Tongue (tissue), 2 donors: ENCODE results near the gene TYMP. TPM values are rescaled to one million over a fixed set of nuclear protein-coding genes. Genes with fewer than 3 reads are reported as not detected.
"Not testable (repeated sequence)": the region's sequence is repeated elsewhere in the genome, so short reads cannot be mapped to it uniquely, and the experiment has no call there.

Experiments
- DNase-seq: peaks from one replicate; pipeline ENCODE4 v3.0.0-alpha.2; 2015
- total RNA-seq: library from RNA; depleted of rRNA; stranded (reverse); fragments of >200 nt; gene quantifications from one replicate; pipeline ENCODE4 v1.2.3, GENCODE V29; 2014

TYMP gene
- total RNA-seq, 1 donor from 2014 or later, result 11.0 TPM

DNA sequence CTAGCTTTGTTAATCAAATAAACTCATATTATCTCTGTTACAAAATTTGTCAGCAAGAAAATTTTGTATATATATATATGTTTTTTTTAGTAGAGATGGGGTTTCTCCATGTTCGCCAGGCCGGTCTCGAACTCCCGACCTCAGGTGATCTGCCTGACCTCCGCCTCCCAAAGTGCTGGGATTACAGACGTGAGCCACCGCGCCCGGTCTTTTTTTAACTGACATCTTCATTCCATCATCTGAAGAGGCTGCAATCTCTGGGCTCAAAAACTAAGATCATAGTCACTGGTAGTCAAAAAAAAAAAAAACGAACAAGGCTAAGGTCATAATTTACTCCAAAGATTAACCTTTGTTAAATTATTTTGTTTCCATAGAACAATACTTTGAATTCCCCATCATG, 10.6 kb upstream of the TYMP start:
- DNase-seq, result no peak

DNA sequence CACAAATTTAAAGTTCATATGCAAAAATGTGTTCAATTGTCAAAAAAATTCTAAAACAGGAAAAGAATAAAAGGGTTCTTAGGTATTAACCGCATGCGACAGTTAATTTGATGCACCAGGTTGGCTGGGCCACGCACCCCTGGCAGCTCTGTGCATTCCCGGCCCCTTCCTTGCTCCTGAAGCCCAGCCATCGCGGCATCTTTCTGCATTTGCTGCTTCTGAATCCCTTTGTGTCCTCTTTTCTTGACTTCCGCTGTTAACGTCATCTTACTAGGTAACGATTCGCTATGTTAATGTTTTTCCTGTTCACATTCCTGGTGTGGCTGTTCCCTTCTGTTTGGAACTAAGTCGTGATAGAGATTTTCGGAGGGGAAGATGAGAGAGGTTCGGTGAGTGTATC, 8.0 kb upstream of the TYMP start:
- no peak for DNase-seq

DNA sequence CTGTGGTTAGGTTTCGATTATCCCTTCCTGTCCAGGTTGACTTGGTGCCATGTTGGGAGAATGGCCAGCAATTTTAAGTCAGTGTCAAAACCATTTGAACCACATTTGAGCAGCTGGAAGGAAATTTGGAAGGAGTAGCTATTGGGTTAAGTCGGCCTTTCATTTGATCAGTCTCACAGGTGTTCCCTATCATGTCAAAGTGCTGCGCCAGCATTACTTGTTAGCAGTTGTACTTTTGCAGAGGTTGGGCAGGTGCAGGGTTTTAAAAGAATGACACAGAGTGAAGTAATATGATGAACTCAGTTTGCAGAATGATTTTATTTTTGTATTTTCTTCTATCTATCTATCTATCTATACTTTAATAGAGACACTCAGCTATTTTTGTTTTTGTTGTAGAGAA, 6.4 kb upstream of the TYMP start:
- no peak for DNase-seq

DNA sequence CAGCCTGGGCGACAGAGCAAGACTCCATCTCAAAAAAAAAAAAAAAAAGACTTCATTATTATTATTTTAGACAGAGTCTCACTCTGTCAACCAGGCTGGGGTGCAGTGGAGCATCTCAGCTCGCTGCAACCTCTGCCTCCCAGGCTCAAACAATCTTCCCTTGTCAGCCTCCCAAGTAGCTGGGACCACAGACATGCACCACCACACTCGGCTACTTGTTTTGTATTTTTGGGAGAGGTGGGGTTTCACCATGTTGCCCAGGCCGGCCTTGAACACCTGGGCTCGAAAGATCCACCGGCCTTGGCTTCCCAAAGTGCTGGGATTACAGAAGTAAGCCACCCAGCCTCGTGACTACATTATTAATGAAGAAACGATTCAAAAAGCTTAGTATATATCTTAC, 5.3 kb upstream of the TYMP start:
- no peak for DNase-seq

DNA sequence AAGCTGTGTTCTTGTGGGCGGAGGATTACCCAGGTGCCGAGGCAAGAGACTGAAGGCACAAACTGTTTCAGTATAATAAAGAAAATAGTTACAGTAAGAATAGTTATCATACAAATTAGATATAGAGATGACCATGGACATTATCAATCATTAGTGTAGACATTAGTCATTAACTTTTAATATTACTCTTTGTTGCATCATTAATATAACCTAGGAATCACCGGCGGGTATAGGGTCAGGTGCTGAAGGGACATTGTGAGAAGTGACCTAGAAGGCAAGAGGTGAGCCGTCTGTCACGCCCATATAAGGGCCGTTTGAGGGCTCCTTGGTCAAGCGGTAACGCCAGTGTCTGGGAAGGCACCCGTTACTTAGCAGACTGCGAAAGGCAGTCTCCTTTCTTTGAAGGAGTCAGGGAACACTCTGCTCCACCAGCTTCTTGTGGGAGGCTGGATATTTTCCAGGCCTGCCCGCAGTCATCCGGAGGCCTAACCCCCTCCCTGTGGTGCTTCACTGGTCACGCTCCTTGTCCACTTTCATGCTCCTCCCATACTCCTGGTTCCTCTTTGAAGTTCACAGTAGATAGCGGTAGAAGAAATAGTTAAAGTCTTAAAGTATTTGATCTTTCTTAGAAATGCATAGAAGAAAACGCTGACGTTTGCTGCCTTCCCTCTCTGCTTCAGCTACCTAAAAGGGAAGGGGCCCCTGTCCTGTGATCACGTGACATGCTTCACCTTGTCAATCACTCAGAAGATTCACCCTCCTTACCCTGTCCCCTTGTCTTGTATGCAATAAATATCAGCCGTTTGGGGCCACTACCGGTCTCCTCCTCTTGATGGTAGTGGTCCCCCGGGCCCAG, 4.3 kb upstream of the TYMP start:
- DNase-seq, result not testable (repeated sequence)

DNA sequence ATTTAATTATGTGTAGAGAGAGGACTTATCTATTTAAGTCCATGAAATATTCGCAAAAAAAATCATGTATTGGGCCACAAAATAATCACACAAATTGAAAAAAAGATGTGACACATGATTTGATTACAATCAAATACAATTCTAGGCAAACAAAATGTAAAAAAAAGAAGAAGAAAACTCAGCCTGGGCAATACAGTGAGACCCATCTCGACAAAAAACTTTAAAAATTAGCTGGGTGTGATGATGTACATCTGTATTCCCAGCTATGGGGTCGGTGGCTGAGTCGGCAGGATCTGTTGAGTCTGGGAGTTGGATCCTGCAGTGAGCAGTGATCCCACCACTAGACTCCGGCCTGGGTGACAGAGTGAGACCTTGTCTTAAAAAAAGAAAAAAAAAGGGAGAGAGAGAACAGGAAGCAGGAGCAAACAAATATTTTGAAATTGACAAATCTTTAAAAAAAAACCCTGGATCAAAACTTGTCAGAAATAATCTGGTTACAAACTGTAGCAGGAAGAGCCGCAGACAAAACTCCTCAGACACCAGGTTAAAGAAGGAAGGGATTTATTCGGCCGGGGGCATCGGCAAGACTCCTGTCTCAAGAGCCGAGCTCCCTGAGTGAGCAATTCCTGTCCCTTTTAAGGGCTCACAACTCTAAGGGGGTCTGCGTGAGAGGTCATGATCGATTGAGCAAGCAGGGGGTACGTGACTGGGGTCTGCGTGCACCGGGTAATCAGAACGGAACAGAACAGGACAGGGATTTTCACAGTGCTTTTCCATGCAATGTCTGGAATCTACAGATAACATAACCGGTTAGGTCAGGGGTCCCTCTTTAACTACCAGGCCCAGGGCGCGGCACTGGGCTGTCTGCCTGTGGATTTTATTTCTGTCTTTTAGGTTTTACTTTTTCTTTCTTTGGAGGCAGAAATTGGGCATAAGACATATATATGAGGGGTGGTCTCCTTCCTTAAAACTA, 3.3 kb upstream of the TYMP start:
- no peak for DNase-seq

DNA sequence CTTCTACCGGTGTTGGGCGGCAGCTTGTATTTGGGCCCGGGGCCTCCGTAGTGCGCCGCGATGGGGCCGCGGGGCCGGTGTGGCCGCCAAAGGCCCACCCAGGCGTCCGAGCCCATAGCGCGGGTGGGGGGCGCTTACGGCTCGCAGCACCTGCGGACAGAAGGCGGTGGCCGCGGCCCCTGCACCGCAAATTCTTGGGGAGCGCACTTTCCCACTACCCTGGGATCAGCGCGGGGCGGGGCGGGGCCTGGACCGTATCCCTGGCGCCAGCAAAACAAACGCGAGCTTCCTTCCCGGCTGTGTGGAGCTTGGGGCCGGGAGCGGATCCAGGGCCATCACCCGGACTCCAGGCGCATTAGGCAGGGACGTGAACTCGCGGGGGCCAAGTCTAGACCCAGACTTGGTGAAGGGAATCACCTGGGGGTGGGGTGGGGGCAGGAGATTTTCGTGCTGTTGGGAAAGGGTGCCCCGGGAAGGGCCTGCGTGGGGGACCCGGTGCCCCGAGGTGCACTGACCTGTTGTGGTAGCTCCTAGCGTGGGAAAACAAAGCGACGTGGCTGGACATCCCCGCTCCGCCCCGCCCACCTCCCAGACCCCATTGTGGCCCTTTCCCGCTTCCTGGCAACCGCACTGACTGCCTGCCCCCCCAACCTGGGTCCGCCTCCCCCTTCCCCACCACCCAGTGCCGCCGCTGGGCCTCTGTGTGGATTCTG, 2.3 kb upstream of the TYMP start:
- peak; percentile 78 for DNase-seq

DNA sequence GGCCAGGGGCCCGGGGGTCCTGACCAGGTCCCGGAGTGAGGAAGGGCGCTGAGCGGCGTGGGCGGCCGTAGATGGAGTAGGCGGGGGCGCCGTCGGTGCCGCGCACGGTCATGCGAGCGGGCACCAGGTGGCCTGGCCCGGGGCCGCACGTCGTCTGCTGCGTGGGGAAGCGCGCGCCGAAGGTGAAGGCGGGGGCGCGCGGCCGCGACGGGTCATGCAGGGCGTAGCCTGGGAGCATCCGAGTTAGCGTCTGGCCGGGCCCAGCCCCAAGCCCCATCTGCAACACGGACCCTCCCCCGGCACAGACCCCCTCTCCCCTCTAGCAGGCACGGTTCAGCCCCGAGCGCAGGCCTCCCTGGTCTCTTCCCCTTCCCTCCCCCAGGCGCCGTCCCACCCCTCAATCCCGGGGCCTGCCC, 1.7 kb upstream of the TYMP start:
- DNase-seq, result no peak

DNA sequence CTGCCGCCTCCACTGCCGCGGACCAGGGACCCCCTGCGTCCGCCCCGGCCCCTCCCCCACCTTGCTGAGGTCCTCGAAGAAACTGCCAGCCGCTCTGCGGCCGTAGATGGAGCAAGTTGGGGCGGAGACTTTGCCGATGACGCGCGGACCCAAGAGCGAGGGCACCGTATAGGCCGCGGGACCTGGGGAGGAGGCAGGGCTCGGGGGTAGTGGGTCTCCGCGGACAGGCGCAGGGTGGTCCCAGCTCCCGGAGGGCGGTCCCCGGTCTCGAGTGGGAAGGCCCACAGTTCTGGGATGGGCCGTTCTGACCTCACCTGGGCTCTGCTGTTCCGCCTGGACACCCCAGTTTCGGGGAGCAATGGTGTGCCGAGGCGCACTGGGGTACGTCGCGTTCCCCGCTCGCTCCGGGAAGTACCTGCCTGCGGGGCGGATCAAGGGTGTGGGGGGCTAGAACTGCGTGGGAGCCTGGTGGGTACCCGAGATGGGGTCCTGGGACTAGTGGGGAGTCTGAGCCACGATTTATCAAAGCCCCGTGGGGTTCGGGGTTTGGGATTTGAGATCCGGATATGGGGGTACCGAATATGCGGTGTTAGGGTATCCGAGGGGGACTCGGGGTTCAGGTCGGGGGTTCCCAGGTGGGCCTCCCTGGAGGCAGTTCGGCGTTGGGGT, 1.2 kb upstream of the TYMP start:
- DNase-seq, result peak; percentile 72

DNA sequence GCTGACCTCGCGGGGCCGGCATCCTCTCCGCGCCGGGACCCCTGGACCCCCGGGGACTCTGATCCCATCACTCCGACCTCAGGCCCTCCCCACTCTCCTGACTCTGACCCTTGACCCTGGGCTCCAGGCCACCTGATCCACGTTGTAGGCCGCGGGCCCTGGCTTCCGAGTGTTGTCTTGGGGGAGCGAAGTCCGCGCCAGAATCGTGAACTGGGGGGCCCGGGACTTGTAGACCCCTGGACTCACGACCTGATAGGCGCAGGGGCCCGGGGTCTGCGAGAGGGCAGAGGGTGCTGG, 716 bp upstream of the TYMP start:
- DNase-seq, result no peak

DNA sequence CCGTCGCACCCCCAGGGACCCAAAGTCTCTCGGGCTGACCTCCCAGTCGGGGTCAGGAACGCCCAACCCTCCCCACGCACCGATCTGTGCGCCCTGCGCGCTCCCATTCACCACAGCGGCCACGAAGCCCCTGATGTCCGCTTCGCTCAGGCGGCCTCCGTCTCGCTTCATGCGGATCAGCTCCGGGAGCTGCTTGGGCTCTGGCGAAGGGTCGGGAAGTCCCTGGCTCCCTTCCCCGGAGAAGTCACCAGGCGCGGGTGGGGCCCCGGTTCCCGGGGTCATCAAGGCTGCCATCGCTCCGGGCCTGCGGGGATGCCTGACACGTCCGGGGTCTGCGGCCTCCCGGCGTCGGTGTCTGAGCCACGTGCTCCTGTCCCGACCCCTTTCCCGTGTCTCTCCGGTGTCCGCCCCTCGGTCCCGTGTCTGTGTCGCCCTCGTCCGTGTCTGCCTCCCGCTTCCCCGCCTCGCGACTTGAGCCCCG, 356 bp downstream of the TYMP start:
- no peak for DNase-seq

DNA sequence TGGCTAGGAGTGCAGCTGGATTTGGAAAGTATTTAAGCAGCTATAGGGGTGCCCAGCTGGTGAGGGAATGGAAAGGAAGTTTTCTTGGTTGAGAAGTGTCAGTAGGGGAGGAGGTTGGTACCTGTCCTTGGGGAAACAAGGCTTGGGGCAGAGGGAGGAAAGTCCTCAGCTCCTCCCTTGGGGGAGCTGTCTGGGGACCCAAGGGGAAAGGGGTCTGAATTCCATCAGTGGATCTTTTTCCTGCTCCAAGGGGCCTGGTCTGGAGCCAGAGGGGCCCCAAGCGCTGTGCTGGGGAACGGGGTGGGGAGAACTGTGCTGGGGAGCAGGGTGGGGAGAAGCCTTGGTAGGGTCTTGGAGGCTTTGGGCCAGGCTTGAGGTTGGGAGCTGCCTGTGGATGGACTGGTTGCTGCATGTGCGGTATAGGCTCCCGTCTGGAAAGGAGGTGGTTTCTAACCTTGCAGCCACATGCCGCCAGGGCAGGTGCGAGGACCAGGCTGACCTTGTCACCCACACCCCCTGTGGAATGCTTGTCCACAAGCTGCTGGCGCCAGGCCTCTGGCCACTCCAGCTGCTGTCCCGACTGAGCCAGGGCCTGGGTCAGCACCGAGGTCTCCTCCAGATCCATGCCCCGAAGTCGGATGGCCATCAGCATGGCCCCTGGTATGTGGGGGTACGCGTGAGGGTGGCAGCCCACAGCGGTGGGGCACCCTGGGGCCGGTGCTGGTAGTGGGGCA, 963 bp downstream of the TYMP start:
- no peak for DNase-seq

DNA sequence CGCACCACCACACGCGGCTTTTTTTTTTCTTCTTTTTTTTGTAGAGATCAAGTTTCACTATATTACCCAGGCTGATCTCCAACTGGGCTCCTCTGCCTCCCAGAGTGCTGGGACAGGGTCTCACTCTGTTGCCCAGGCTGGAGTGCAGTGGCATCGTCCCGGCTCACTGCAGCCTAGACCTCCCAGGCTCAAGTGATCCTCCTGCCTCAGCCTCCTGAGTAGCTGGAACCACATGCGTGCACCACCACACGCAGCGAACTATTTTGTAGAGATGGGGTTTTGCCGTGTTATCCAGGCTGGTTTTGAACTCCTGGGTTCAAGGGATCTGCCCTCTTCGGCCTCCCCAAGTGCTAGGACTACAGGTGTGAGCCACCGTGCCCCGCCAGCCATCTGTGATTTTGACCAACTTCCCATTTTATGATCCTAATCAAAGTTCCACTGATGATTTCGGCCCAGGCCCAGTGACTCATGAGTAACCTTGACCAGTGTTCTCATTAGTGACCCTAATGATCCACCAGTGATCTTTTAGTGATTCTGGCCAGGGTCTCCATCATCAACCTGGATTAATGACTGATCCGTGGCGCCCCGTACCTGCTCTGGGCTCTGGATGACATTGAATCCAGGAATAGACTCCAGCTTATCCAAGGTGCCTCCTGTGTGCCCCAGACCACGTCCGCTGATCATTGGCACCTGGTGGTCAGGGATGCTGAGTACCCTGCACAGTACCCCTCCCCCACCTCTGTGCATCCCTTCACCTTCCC, 1.7 kb downstream of the TYMP start:
- DNase-seq, result no peak

DNA sequence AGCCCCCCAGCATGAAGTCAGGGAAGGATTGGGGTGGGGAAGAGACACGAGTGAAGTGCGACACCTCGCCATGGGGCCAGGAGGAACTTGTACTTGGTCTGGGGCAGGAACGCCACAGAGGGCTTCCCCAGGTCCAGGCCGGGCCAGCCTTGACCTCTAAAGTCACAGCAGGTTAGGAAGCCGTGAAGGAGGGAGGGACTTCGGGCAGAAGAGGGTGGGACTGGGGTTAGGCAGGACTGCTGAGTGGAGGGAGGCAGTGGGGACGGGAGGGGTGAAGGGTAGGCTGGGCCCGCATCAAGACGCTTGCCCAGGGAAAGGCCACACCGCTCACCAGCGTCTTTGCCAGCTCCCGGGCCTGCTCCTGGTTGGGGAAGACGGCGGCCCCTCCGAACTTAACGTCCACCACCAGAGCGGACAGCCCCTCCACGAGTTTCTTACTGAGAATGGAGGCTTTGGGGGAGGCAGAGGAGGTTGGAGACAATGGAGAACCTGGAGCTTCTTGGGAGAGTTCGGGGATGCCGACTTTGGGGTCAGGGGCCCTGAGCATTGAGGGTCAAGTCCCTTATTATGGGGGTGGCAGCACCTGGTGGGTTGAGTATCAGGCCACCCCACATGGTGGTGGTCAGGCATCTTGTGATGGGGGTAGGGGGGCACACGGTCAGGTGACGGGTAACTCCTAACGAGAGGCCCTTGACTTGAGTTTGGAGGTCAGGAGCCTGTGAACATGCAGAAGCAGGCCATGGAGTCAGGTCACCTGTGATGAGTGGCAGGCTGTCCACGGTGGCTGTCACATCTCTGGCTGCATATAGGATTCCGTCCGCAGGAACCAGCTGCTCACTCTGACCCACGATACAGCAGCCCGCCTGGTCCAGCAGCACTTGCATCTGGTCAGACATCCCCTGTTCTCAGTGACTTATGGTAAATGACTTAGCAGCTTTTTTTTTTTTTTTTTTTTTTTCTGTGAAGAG, 2.7 kb downstream of the TYMP start:
- no peak for DNase-seq

DNA sequence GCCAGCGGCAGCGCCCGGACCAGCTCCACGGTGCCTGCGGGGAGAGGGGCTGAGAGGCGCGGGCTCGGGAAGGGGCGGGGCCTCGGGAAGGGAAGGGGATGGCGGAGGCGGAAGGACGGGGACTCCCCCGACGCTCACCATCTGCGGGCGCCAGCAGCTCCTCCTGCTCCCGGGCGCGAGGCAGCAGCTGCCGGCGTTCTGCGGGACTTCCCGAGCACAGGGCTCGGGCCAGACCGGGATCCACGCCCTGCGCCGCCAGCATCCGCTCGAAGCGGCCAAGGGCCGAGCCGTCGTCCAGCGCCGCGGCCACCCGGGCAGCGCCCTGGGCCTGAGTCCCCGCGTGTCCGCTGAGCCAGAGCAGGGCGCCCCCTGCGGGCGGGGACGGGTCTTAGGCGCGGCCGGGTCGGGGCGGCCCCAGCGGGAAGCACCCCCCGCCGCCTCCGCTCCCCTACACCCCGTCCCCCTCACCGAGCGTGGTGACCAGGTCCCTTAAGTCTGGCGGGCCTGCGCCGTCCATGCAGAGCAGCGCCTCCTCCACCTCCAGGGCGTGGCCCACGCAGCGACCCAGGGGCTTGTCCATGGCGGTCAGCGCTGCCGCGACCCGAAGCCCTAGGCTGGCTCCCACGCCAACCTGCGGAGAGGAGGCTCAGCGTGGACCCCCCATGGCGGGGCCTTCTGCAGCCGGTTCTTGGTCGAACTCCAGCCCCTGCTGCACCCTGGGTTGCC, 3.5 kb downstream of the TYMP start:
- DNase-seq, result peak; percentile 90

DNA sequence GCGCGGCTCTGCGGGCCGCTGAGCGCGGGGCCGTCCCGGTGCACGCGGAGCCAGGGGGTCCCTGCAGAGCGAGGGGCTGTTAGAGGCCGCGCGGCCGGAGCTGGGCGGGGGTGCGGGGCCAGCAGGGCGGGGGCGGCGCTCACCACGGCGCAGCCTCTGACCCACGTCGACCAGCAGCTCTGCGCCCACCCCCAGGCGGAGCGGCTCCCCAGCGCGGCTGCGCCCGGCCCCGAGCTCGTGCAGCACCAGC, 4.0 kb downstream of the TYMP start:
- no peak for DNase-seq

DNA sequence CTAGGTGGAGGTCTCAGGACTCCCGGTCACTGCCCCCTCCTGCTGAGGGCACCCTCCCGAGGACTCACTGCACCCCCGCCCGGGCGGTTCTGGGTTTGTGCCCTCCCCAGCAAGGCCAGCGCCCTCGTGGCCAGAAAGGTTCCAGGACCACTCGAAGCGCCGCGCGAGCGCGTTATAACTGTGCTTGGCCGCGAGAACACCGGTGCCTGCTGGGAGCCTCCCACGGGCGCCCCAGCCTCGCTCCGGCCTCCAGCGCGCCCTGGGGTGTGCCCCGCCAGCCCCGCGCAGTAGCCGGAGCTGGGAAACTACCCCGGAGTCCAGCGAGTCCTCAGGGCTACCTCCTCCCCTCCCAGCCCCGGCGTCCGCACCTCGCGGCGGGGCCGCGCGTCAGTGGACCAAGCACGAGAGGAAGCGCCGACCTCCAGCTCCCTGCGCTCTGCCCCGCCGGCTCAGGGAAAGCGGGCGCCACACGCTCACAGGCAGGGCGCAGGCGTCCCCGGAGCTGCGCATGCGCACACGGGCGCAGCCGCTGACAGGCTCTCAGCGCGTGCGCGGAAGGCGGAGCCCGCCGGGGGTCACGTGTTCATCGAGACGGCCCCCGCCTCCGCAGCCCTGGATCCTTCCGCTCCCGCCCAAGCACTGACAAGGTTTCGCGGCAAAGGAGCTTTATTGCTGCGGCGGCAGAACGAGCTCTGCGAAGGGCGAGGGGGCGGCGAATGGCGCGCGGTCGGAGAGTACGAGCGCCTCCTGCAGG, 4.5 kb downstream of the TYMP start, which contains the start of gene SCO2:
Gene SCO2 (minus strand): TSS at position 495 of the 754 bp plus-strand sequence. CDS start 1,187 bp downstream, outside the sequence.
- peak; percentile 99 for DNase-seq

DNA sequence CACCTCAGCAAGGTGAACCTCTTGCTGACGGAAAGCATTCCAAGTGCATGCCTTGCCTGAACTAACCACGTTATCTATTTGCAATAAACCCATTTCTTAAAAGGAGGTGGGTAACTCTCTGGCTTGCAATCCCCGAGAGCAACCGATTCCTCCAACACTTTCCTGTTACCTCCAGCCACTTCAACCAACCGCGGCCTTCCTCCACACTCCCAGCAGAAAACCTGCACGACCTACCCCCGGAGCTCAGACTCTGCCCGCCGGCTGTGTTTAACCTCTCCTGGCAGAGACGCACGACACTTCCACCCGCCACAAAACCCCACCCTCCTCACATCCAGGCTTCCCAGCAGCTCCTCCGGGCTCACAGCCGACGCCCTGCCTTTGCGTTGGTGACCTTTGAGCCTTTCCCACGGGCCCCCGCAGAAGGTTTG, 5.1 kb downstream of the TYMP start:
- DNase-seq, result no peak
